Measurements from ENCODE around the gene PREX1. TPM values are rescaled to one million over a fixed set of nuclear protein-coding genes. Genes with fewer than 3 reads are reported as not detected.

The PREX1 gene
- total and polyA plus RNA-seq, 2 donors (not counting 3 experiments of a cell fraction or from before 2014, with no cell fraction given) = 51.3 to 72.9 TPM

DNA sequence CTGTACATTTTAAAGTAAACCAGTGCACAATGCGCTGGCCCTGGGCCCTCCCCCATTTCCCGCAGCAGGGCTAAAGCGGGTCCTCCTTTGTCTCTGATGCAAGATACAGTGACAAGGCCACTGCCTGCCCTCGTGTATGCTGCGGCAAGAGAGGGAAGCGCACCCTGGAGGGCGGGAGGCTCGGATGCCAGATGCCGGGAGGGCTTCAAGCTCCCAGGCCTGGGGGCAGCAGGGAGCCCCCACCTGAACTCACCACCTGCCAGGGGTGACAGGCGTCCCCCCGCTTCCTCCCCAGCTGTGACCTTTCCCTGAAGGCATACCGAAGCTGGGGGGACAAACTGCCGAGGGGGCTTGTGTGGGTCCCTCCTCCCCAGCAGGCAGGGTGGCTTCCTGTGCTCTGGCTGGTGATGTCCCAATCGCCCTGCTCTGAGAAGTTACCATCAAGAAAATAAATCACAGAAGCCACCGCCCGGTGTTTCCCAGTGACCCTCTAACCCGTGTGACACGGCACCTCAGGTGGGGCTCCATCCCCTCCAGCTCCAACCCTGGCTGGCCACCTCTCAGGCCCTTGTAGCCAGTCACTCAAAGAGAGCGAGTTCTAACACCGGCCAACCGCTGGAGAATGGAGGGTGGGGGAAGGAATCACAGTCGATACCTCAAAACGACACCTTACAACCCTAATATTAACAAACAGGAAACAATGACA lies 203.3 kb downstream of the PREX1 start:
- Histone ChIP-seq H3K9me3 (replicated peaks; ENCODE audit: control insufficient read depth, insufficient read depth, low read length) (no peaks in the 10 kb centered on the region), H3K27ac (ENCODE audit: insufficient read depth, low read depth, low read length) (no peak overlapping the region), H4K20me1 (replicated peaks; ENCODE audit: control insufficient read depth, extremely low read depth, insufficient read depth, low read length) (no peaks in the 10 kb centered on the region), H3K4me3 (replicated peaks in 1 of 3; ENCODE audit: insufficient read depth in 1 of 3, low read depth in 1 of 3, low read length in 3 of 3) (no peak overlapping the region), H3K4me2 (ENCODE audit: insufficient read depth, low read length) (no peak overlapping the region), H3K79me2 (ENCODE audit: control insufficient read depth, insufficient read depth, low read length) (no peaks in the 10 kb centered on the region), H3K9me1 (replicated peaks; ENCODE audit: control insufficient read depth, extremely low read depth, insufficient read depth, low read length) (no peaks in the 10 kb centered on the region), H3K36me3 (ENCODE audit: control insufficient read depth in 2 of 2, extremely low read depth in 1 of 2, insufficient read depth in 2 of 2, low read length in 2 of 2) (peaks cover 0 to 31% of the 10 kb centered on the region in 2 experiments), H3K4me1 (ENCODE audit: control insufficient read depth, extremely low read depth, insufficient read depth, low read length) (peaks cover 12% of the 10 kb centered on the region), H3K9ac (replicated peaks; ENCODE audit: extremely low read depth, insufficient read depth, low read length) (no peak overlapping the region), H3K27me3 (ENCODE audit: control insufficient read depth in 2 of 2, insufficient read depth in 2 of 2, low read length in 2 of 2) (no peaks in the 10 kb centered on the region), H2AFZ (ENCODE audit: low read depth, low read length) (no peak overlapping the region)
- DNase-seq (ENCODE audit: low read depth, low spot score) (no peak), FAIRE-seq (no peak)
- dilution Hi-C loops (cut with MboI; ENCODE audit: extremely low pct_ligation_motif_present, low sequenced_read_pairs) (no loop called here), intact Hi-C loops (cut with micrococcal nuclease) (loop anchor here (5.0 kb wide), 2 partner anchors 652 to 1427 kb away; no protein-coding TSS in a partner anchor)
- BruUV-seq (replicated peaks) = no TSS peak
- CTCF ChIA-PET = interaction anchor here (0.9 to 1.3 kb wide), 3 partner anchors 899 to 961 kb away, joined by 3 to 4 read pairs (median 3); no protein-coding TSS in a partner anchor
- TF ChIP-seq EZH2 (IDR thresholded peaks at IDR 0.05; ENCODE audit: borderline replicate concordance, low read depth, low read length, severe bottlenecking) (no peak), MYC (IDR thresholded peaks at IDR 0.05; ENCODE audit: low read depth, low read length) (no peak), GATA2 (IDR thresholded peaks at IDR 0.05; ENCODE audit: insufficient read depth, insufficient read length, low read depth, low read length) (no peak), MAX (IDR thresholded peaks at IDR 0.05; ENCODE audit: insufficient read depth, insufficient read length) (no peak), POLR2AphosphoS5 (IDR thresholded peaks at IDR 0.05; ENCODE audit: insufficient read depth, low read depth, low read length) (no peak), FOS (IDR thresholded peaks at IDR 0.05; ENCODE audit: borderline replicate concordance, insufficient read depth, low read length) (no peak), POLR2A (IDR thresholded peaks at IDR 0.05; ENCODE audit: low read depth, low read length) (no peak), JUN (IDR thresholded peaks at IDR 0.05; ENCODE audit: borderline replicate concordance, insufficient read depth, insufficient read length, low read depth) (no peak)
- TF ChIP-seq, protein P1, sequence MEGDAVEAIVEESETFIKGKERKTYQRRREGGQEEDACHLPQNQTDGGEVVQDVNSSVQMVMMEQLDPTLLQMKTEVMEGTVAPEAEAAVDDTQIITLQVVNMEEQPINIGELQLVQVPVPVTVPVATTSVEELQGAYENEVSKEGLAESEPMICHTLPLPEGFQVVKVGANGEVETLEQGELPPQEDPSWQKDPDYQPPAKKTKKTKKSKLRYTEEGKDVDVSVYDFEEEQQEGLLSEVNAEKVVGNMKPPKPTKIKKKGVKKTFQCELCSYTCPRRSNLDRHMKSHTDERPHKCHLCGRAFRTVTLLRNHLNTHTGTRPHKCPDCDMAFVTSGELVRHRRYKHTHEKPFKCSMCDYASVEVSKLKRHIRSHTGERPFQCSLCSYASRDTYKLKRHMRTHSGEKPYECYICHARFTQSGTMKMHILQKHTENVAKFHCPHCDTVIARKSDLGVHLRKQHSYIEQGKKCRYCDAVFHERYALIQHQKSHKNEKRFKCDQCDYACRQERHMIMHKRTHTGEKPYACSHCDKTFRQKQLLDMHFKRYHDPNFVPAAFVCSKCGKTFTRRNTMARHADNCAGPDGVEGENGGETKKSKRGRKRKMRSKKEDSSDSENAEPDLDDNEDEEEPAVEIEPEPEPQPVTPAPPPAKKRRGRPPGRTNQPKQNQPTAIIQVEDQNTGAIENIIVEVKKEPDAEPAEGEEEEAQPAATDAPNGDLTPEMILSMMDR (IDR thresholded peaks at IDR 0.05; ENCODE audit: extremely low read depth in 1 of 2, insufficient read depth in 1 of 2, low read depth in 1 of 2, low read length in 2 of 2) = no peak
- POLR2A ChIA-PET = no interaction called here
